Breast epithelium (tissue), 4 donors: ENCODE results near the gene RND3. TPM values are rescaled to one million over a fixed set of nuclear protein-coding genes. Genes with fewer than 3 reads are reported as not detected.

Experiments
- DNase-seq, 2 donors: peaks; one replicate each; pipeline ENCODE4 v3.0.0-alpha.2; 2019; ENCODE audit warnings: low spot score in 2 of 2
- H3K27ac ChIP-seq, 2 donors: fragments of 200-600 bp; sonication (generic) in 1 of 2; one replicate each; pipeline ENCODE4 v1.5.1; 2016 to 2019; ENCODE audit warnings: mild to moderate bottlenecking in 1 of 2
- H3K27me3 ChIP-seq, 2 donors: fragments of 200-600 bp; sonication (generic) in 1 of 2; one replicate each; pipeline versions ENCODE4 v1.5.1 to v1.6.0; 2017 to 2019; ENCODE audit warnings: control low read depth in 1 of 2, mild to moderate bottlenecking in 1 of 2
- H3K36me3 ChIP-seq: fragments of 200-600 bp; one replicate; pipeline ENCODE4 v1.5.1; 2019
- H3K4me1 ChIP-seq, 2 donors: fragments of 200-600 bp; sonication (generic); one replicate each; pipeline ENCODE4 v1.5.1; 2016 to 2019; ENCODE audit warnings: control low read depth in 1 of 2
- H3K4me3 ChIP-seq, 3 donors: fragments of 200-600 bp; sonication (generic); 1 replicate in 2 of 3; 2 replicates in 1 of 3; pipeline ENCODE4 v1.5.1; 2016 to 2019; ENCODE audit warnings: mild to moderate bottlenecking in 3 of 3, moderate library complexity in 2 of 3
- H3K9me3 ChIP-seq, 2 donors: fragments of 200-600 bp; sonication (generic) in 1 of 2; one replicate each; pipeline ENCODE4 v1.5.1; 2016 to 2019; ENCODE audit warnings: control low read depth in 1 of 2
- POLR2A ChIP-seq: fragments of 450-650 bp; IDR thresholded peaks from one replicate; pipeline ENCODE4 v1.6.1; 2016; ENCODE audit warnings: antibody characterized with exemption, mild to moderate bottlenecking, moderate library complexity
- POLR2AphosphoS5 ChIP-seq, 3 donors: sonication (generic); formaldehyde crosslinking; IDR thresholded peaks; one replicate each; pipeline ENCODE4 v1.6.1; 2017; ENCODE audit warnings: antibody characterized with exemption in 3 of 3
- intact Hi-C: fragments of 100-400 bp; cut with DNase I; formaldehyde crosslinking; loops from one replicate; pipeline ENCODE4 v1.15.1; 2023; ENCODE audit warnings: low total_unique reads
- total RNA-seq, 3 donors: library from RNA; depleted of rRNA; stranded (reverse); fragments of >200 nt; gene quantifications; one replicate each; pipeline ENCODE4 v1.1.0, GENCODE V29; 2016
- TF ChIP-seq, protein P1 (sequence below), 3 donors: fragments of 450-650 bp; IDR thresholded peaks; one replicate each; pipeline ENCODE4 v1.5.1; 2016 to 2017; ENCODE audit warnings: antibody characterized with exemption in 3 of 3, mild to moderate bottlenecking in 3 of 3, moderate library complexity in 3 of 3

The RND3 gene
- total RNA-seq, 3 donors from 2014 or later: 89.1 to 105 (median 98.0) TPM

DNA sequence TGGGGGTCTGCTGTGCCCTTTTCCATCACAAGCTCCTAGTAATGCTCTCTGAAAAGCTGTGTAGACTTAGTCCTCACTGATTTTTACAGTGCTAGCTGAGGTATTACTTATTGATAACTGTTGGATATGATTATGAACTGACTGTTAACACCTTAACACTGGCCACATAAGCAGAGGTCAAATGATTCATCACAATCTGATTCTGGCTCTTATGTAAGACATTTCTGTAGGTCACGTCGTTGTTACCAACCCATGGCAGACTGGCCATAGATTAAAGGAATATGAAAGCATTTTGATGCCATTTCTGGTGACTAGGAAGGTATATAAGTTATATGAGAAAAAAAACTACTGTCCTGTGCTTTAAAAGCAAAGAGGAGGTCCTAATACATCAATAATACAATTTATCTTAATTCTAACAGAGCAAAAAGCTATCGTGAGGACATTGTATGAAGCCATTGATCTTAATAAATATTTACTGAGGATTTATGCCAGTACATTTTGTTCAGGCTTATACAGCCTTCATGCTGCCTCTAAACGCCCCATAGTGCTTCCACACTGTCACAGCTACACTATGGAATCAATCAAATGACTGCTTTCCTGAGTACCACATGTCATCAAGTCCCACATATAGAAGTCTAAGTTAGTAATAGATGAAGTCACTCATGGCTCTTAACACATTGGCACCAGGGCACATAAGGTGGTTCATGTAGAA, 6.9 kb upstream of the RND3 start:
- H3K27ac ChIP-seq: no peak overlapping the region
- TF ChIP-seq POLR2AphosphoS5 (IDR thresholded peaks at IDR 0.05): no peak
- TF ChIP-seq, protein P1, sequence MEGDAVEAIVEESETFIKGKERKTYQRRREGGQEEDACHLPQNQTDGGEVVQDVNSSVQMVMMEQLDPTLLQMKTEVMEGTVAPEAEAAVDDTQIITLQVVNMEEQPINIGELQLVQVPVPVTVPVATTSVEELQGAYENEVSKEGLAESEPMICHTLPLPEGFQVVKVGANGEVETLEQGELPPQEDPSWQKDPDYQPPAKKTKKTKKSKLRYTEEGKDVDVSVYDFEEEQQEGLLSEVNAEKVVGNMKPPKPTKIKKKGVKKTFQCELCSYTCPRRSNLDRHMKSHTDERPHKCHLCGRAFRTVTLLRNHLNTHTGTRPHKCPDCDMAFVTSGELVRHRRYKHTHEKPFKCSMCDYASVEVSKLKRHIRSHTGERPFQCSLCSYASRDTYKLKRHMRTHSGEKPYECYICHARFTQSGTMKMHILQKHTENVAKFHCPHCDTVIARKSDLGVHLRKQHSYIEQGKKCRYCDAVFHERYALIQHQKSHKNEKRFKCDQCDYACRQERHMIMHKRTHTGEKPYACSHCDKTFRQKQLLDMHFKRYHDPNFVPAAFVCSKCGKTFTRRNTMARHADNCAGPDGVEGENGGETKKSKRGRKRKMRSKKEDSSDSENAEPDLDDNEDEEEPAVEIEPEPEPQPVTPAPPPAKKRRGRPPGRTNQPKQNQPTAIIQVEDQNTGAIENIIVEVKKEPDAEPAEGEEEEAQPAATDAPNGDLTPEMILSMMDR (IDR thresholded peaks at IDR 0.05): no peak
- no peak for TF ChIP-seq POLR2A
- intact Hi-C loops: no loop called here

DNA sequence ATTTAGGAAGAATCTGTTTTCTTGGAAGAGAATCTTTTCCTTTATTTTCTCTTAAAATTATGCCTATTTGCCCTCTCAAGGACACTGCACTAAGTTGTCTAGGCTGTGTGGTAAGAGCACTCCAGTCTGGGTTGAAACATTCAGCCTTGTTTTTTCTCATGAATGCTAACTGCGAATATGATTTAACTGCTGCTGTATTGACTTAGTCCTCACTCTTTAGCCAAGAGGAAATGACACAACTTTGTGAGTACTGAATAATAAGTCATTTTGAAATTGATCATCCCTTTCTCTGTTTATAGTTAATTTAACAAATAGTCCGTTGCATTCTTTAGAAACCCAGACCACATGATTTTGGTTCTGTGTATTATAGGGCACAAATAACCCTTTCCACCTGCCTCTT, 4.5 kb upstream of the RND3 start:
- Histone ChIP-seq H3K4me1 (no peaks in the 10 kb centered on the region), H3K27me3 (no peaks in the 10 kb centered on the region), H3K36me3 (no peaks in the 10 kb centered on the region), H3K9me3 (no peaks in the 10 kb centered on the region), H3K27ac (no peak overlapping the region), H3K4me3 (no peak overlapping the region)
- intact Hi-C loops: no loop called here
- DNase-seq: no peak
- no peak for TF ChIP-seq POLR2AphosphoS5 (IDR thresholded peaks at IDR 0.05)
- TF ChIP-seq, protein P1 (IDR thresholded peaks at IDR 0.05): no peak

More for the DNA sequence above, 6.9 kb upstream of the RND3 start:
- DNase-seq: no peak
- H3K36me3 ChIP-seq: no peaks in the 10 kb centered on the region
- H3K9me3 ChIP-seq: no peaks in the 10 kb centered on the region
- H3K4me3 ChIP-seq: no peak overlapping the region
- H3K27me3 ChIP-seq: no peaks in the 10 kb centered on the region
- H3K4me1 ChIP-seq: no peaks in the 10 kb centered on the region

DNA sequence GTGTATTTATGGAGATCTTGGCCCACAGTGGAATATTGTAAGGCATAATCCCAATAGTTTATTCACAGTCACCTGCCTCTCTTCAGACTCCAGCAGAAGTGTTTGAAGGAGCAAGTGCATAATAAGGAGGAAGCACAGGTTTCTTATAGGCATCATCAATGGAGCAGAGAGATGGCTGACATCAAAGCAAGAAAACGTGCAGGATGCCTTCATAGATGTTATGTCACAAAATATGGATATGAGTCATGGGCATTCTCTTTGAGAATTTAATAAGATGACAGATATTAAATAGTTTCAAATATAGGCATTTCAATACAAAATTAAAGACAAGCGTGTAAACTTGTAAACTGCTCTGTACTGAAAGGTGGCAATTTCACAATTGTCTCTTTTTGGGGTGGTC, 4.0 kb upstream of the RND3 start:
- Histone ChIP-seq H3K27me3 (no peaks in the 10 kb centered on the region), H3K9me3 (no peaks in the 10 kb centered on the region), H3K27ac (no peak overlapping the region), H3K36me3 (no peaks in the 10 kb centered on the region), H3K4me1 (no peaks in the 10 kb centered on the region), H3K4me3 (no peak overlapping the region)
- no peak for DNase-seq
- intact Hi-C loops: no loop called here
- TF ChIP-seq POLR2A: no peak
- TF ChIP-seq POLR2AphosphoS5 (IDR thresholded peaks at IDR 0.05): no peak
- TF ChIP-seq, protein P1 (IDR thresholded peaks at IDR 0.05): no peak

DNA sequence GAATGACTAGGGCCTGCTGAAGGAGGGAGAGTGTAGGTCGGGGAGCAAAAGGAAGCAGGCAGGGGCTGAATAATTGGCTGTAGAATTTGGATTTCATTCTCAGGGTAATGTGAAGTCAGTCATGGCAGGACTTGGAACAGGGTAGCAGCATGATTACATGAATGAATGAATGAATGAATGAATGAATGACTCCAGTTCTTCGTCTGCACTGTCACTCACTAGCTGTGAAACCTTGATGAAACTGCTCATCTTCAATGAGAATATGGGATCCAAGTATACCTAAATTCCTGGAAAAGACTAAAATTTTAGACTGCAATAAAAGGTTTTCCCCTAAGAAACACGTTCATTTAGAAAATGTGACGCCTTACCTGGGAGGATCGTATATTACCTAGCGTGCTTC, 3.0 kb upstream of the RND3 start:
- Histone ChIP-seq H3K4me1 (no peaks in the 10 kb centered on the region), H3K4me3 (no peak overlapping the region), H3K27ac (no peak overlapping the region), H3K9me3 (no peaks in the 10 kb centered on the region), H3K36me3 (no peaks in the 10 kb centered on the region), H3K27me3 (no peaks in the 10 kb centered on the region)
- TF ChIP-seq, protein P1 (IDR thresholded peaks at IDR 0.05): no peak
- DNase-seq: no peak
- intact Hi-C loops: no loop called here

DNA sequence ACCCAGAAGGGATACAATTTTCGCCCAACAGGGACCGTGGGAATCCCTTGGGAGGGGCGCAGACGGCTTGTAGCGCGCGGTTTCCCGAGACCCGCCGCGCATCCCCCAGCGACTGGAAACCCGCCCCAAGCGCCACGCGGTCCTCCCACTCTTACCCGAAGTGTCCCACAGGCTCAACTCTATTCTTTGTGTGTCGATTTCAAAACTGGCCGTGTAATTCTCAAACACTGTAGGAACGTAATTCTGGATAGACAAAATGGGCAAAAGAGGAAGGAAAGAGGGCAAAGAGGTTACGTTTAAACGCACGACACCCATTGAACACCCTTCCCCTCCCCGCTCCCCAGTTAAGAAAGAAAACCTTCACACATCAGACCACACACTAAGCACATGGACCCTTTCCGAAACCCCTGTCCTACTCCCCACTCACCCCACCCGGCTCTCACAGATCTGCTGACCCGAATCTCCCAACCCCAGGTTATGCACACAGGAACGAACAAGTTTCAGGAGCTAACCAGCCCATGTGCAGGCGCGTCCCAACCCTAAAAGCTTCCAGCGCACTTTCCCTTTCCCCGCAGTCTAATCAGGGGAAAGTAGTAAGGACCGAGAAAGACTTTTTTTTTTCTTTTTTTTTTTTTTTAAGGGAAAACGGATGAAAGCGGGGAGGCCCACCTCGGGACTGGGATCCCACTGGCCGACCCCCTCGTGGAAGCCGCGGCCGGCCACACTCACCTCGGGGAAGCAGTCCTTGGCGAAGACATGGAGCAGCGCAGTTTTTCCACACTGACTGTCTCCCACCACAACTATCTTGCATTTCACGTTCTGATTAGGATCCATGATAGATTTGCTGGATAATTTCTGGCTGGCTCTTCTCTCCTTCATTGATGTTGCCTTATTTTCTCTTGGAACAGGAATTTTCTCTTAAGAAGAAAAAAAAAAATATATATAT, 655 bp downstream of the RND3 start:
- peak overlapping the region; percentile 68 to 93 (median 82) for H3K4me3 ChIP-seq
- DNase-seq: peak in 1 of 2 donors; percentile 47
- peaks cover 0 to 4% of the 10 kb centered on the region in 2 donors for H3K4me1 ChIP-seq
- H3K36me3 ChIP-seq: no peaks in the 10 kb centered on the region
- H3K9me3 ChIP-seq: no peaks in the 10 kb centered on the region
- intact Hi-C loops: no loop called here
- peak overlapping the region; percentile 98 for H3K27ac ChIP-seq
- H3K27me3 ChIP-seq: no peaks in the 10 kb centered on the region
- TF ChIP-seq, protein P1 (IDR thresholded peaks at IDR 0.05): no peak
- TF ChIP-seq POLR2A: peak; percentile 11
